GM23248 (cell line): ENCODE data around the gene MYH15. TPM values are rescaled to one million over a fixed set of nuclear protein-coding genes. Genes with fewer than 3 reads are reported as not detected.
A peak's percentile ranks its signal among the peaks of the same experiment; 100 is the strongest.

Experiments used
- DNase-seq: peaks from one replicate; pipeline ENCODE4 v3.0.0-alpha.2; 2015
- H2AFZ ChIP-seq: fragments of 200-600 bp; sonication (generic); 2 replicates; pipeline ENCODE4 v1.6.1; 2016; ENCODE audit warnings: antibody characterized with exemption
- H3F3A ChIP-seq: fragments of 200-600 bp; sonication (generic); 2 replicates; pipeline ENCODE4 v1.6.1; 2016; ENCODE audit warnings: mild to moderate bottlenecking, antibody characterized with exemption, mixed run types; ENCODE audit not compliant: insufficient read depth
- H3K27ac ChIP-seq: fragments of 200-600 bp; sonication (generic); 2 replicates; pipeline ENCODE4 v1.5.1; 2016; ENCODE audit warnings: mild to moderate bottlenecking
- H3K27me3 ChIP-seq: fragments of 200-600 bp; sonication (generic); replicated peaks from 2 replicates; pipeline ENCODE4 v1.6.1; 2016; ENCODE audit warnings: mild to moderate bottlenecking; ENCODE audit not compliant: insufficient read depth
- H3K36me3 ChIP-seq: fragments of 200-600 bp; sonication (generic); 2 replicates; pipeline ENCODE4 v1.6.1; 2016; ENCODE audit warnings: low read depth, mild to moderate bottlenecking
- H3K4me1 ChIP-seq: fragments of 200-600 bp; sonication (generic); 2 replicates; pipeline ENCODE4 v1.6.1; 2016; ENCODE audit warnings: mild to moderate bottlenecking; ENCODE audit not compliant: insufficient read depth
- H3K4me2 ChIP-seq: fragments of 200-600 bp; sonication (generic); one replicate; pipeline ENCODE4 v1.6.1; 2016; ENCODE audit warnings: mild to moderate bottlenecking; ENCODE audit not compliant: unreplicated experiment
- H3K4me3 ChIP-seq: fragments of 200-600 bp; sonication (generic); 2 replicates; pipeline ENCODE4 v1.5.1; 2016; ENCODE audit warnings: mild to moderate bottlenecking
- H3K79me2 ChIP-seq: fragments of 200-600 bp; sonication (generic); 2 replicates; pipeline ENCODE4 v1.6.1; 2016; ENCODE audit warnings: mild to moderate bottlenecking; ENCODE audit not compliant: insufficient read depth
- H3K9ac ChIP-seq: fragments of 200-600 bp; sonication (generic); 2 replicates; pipeline ENCODE4 v1.6.1; 2016; ENCODE audit warnings: mild to moderate bottlenecking
- H3K9me2 ChIP-seq: fragments of 200-600 bp; sonication (generic); 2 replicates; pipeline ENCODE4 v1.6.1; 2016; ENCODE audit warnings: mixed run types, mild to moderate bottlenecking, moderate library complexity; ENCODE audit not compliant: insufficient read depth
- H3K9me3 ChIP-seq: fragments of 200-600 bp; sonication (generic); one replicate; pipeline ENCODE4 v1.6.1; 2017; ENCODE audit warnings: low read depth
- H4K20me1 ChIP-seq: fragments of 200-600 bp; sonication (generic); 2 replicates; pipeline ENCODE4 v1.6.0; 2016; ENCODE audit not compliant: insufficient read depth
- EZH2 ChIP-seq: fragments of 200-600 bp; sonication (generic); IDR thresholded peaks from 2 replicates; pipeline ENCODE4 v1.6.1; 2018; ENCODE audit warnings: antibody characterized with exemption, mild to moderate bottlenecking; ENCODE audit not compliant: insufficient read depth, poor library complexity, severe bottlenecking
- EZH2phosphoT487 ChIP-seq: fragments of 200-600 bp; sonication (generic); IDR thresholded peaks from 2 replicates; pipeline ENCODE4 v1.6.1; 2018; ENCODE audit warnings: antibody characterized with exemption, moderate library complexity, mild to moderate bottlenecking, low read depth; ENCODE audit not compliant: insufficient read depth
- WGBS, 2 experiments: methylation state at CpG; one replicate each; pipeline ENCODE4 v1.1.6; 2015 to 2017; ENCODE audit warnings: low lambda C conversion rate in 2 of 2, low coverage in 1 of 2; ENCODE audit errors: missing lambda C conversion rate in 2 of 2; 5-methylcytosine and 5-hydroxymethylcytosine counted together
- in situ Hi-C: fragments of 300-500 bp; cut with MboI; formaldehyde crosslinking; loops from 2 replicates; pipeline ENCODE4 v1.15.0; 2020
- polyA plus RNA-seq: library from polyadenylated mRNA; unstranded; fragments of >200 nt; fragmentation: Nextera tagmentation; extraction: Ambion mirVana; gene quantifications from 2 replicates; pipeline ENCODE4 v1.2.1, GENCODE V29; 2016
- total RNA-seq: library from RNA; depleted of rRNA; stranded (reverse); fragments of >200 nt; shearing (Covaris generic); gene quantifications from 2 replicates; pipeline ENCODE4 v1.2.3, GENCODE V29; 2014

MYH15 gene
- total and polyA plus RNA-seq, 2 experiments from 2014 or later, result 0.08 to 0.11 TPM

GRCh38 chr3:108461661-108462111 is 48.7 kb downstream of the MYH15 start:
- H4K20me1 ChIP-seq, result no peaks in the 10 kb centered on the region
- in situ Hi-C loops, result no loop called here
- no peak overlapping the region for H3K4me2 ChIP-seq
- no peak overlapping the region; the same call in 1 of the 2 replicates for H3K27ac ChIP-seq
- WGBS, 2 experiments, result 8 to 13% methylated on average over 5 of the region's 5 CpGs
- DNase-seq, result peak; percentile 46
- no peak overlapping the region for H3K9ac ChIP-seq
- H3K9me2 ChIP-seq, result no peaks in the 10 kb centered on the region; the same call in 1 of the 2 replicates
- no peaks in the 10 kb centered on the region for H3K9me3 ChIP-seq
- H3K4me1 ChIP-seq, result peaks cover 19% of the 10 kb centered on the region
- no peaks in the 10 kb centered on the region for H3K79me2 ChIP-seq
- peak overlapping the region; percentile 76 for H2AFZ ChIP-seq
- H3F3A ChIP-seq, result peaks cover 16% of the 10 kb centered on the region
- no peaks in the 10 kb centered on the region for H3K36me3 ChIP-seq
- H3K27me3 ChIP-seq, result no peaks in the 10 kb centered on the region
- TF ChIP-seq EZH2, result no peak
- TF ChIP-seq EZH2phosphoT487, result no peak
- no peak overlapping the region for H3K4me3 ChIP-seq

- peaks cover 31% of the 10 kb centered on the region for H3F3A ChIP-seq
- H3K4me2 ChIP-seq, result no peak overlapping the region
- H3K79me2 ChIP-seq, result no peaks in the 10 kb centered on the region
- in situ Hi-C loops, result no loop called here
- H3K27ac ChIP-seq, result no peak overlapping the region
- H3K36me3 ChIP-seq, result no peaks in the 10 kb centered on the region
- no peak for DNase-seq
- H2AFZ ChIP-seq, result no peak overlapping the region
- H3K9me3 ChIP-seq, result no peaks in the 10 kb centered on the region
- no peaks in the 10 kb centered on the region for H3K27me3 ChIP-seq
- H3K9ac ChIP-seq, result no peak overlapping the region
- H4K20me1 ChIP-seq, result no peaks in the 10 kb centered on the region
- H3K9me2 ChIP-seq, result no peaks in the 10 kb centered on the region
- no peak for TF ChIP-seq EZH2
- no peak for TF ChIP-seq EZH2phosphoT487
- peaks cover 31% of the 10 kb centered on the region for H3K4me1 ChIP-seq
- H3K4me3 ChIP-seq, result no peak overlapping the region
Observed at GRCh38 chr3:108459225-108459624, 51.2 kb downstream of the MYH15 start.

GRCh38 chr3:108455212-108455705 is 55.1 kb downstream of the MYH15 start:
- no peaks in the 10 kb centered on the region for H3K9me3 ChIP-seq
- no peaks in the 10 kb centered on the region for H3K79me2 ChIP-seq
- H3K9ac ChIP-seq, result no peak overlapping the region
- peak; percentile 54 for DNase-seq
- peaks cover 22% of the 10 kb centered on the region for H3K4me1 ChIP-seq
- H3K36me3 ChIP-seq, result no peaks in the 10 kb centered on the region
- no peak overlapping the region for H2AFZ ChIP-seq
- peaks cover 28% of the 10 kb centered on the region for H3F3A ChIP-seq
- in situ Hi-C loops, result no loop called here
- WGBS, 2 experiments, result 77 to 79% methylated on average over 2 of the region's 2 CpGs
- H3K9me2 ChIP-seq, result no peaks in the 10 kb centered on the region
- no peak for TF ChIP-seq EZH2phosphoT487
- TF ChIP-seq EZH2, result no peak
- H3K4me2 ChIP-seq, result peak overlapping the region; percentile 29
- no peaks in the 10 kb centered on the region for H3K27me3 ChIP-seq
- H3K4me3 ChIP-seq, result no peak overlapping the region
- no peak overlapping the region for H3K27ac ChIP-seq
- no peaks in the 10 kb centered on the region for H4K20me1 ChIP-seq

- 6 to 13% methylated on average over 1 of the region's 1 CpG for WGBS, 2 experiments
- Histone ChIP-seq H3K79me2 (no peaks in the 10 kb centered on the region), H3K36me3 (no peaks in the 10 kb centered on the region), H3K9me3 (peaks cover under 1% of the 10 kb centered on the region), H3K4me1 (peaks cover 22% of the 10 kb centered on the region), H3K9me2 (no peaks in the 10 kb centered on the region), H3K4me2 (peak overlapping the region; percentile 40), H3K27me3 (no peaks in the 10 kb centered on the region), H4K20me1 (no peaks in the 10 kb centered on the region), H3K4me3 (no peak overlapping the region), H3F3A (peaks cover 28% of the 10 kb centered on the region), H3K27ac (peak overlapping the region; percentile 28; the same call in 1 of the 2 replicates), H2AFZ (peak overlapping the region; percentile 47), H3K9ac (no peak overlapping the region)
- peak; percentile 61 for DNase-seq
- no peak for TF ChIP-seq EZH2
- TF ChIP-seq EZH2phosphoT487, result no peak
- in situ Hi-C loops, result no loop called here
Observed at GRCh38 chr3:108453565-108453964, 56.8 kb downstream of the MYH15 start.

GRCh38 chr3:108450444-108450843 is 60.0 kb downstream of the MYH15 start:
- Histone ChIP-seq H3F3A (peaks cover 25% of the 10 kb centered on the region), H2AFZ (no peak overlapping the region), H3K9ac (no peak overlapping the region), H4K20me1 (no peaks in the 10 kb centered on the region), H3K9me3 (peaks cover 13% of the 10 kb centered on the region), H3K27me3 (no peaks in the 10 kb centered on the region), H3K9me2 (no peaks in the 10 kb centered on the region), H3K79me2 (no peaks in the 10 kb centered on the region), H3K4me2 (no peak overlapping the region), H3K4me3 (no peak overlapping the region), H3K36me3 (no peaks in the 10 kb centered on the region), H3K4me1 (peaks cover 17% of the 10 kb centered on the region), H3K27ac (no peak overlapping the region)
- DNase-seq, result no peak
- TF ChIP-seq EZH2phosphoT487 (no peak), EZH2 (no peak)
- WGBS, 2 experiments, result 41% methylated on average over 2 of the region's 2 CpGs
- in situ Hi-C loops, result no loop called here
